T-helper 1 cell treated with Interleukin-12 subunit alpha and Interleukin-12 subunit beta and Interleukin-4 antibody, amounts not matched to agents 30 μg/mL and 1 μg/mL, for 36 hours (primary cell): ENCODE measurements around the gene NELFB.

Source experiments
- H3K27ac Mint-ChIP-seq: one replicate; pipeline ENCODE4 v1.8.0; 2021; ENCODE audit warnings: mild to moderate bottlenecking, mixed read lengths
- H3K27me3 Mint-ChIP-seq: one replicate; pipeline ENCODE4 v1.8.0; 2021; ENCODE audit warnings: low read depth, mixed read lengths
- H3K36me3 Mint-ChIP-seq: one replicate; pipeline ENCODE4 v1.8.0; 2021; ENCODE audit warnings: low read depth, mixed read lengths
- H3K4me1 Mint-ChIP-seq: one replicate; pipeline ENCODE4 v1.8.0; 2021; ENCODE audit warnings: low read depth, mixed read lengths
- H3K4me3 Mint-ChIP-seq: one replicate; pipeline ENCODE4 v1.8.0; 2021; ENCODE audit warnings: mild to moderate bottlenecking, moderate library complexity, mixed read lengths
- H3K9me3 Mint-ChIP-seq: one replicate; pipeline ENCODE4 v1.8.0; 2021; ENCODE audit warnings: mixed read lengths

Gene NELFB

GRCh38 chr9:137245450-137246421, 9.4 kb upstream of the NELFB start:
- Mint-ChIP-seq H3K27ac (no peak overlapping the region), H3K27me3 (no peaks in the 10 kb centered on the region), H3K9me3 (no peaks in the 10 kb centered on the region), H3K36me3 (peaks cover 24% of the 10 kb centered on the region), H3K4me3 (no peak overlapping the region), H3K4me1 (peaks cover 20% of the 10 kb centered on the region)

GRCh38 chr9:137247135-137247915, 7.8 kb upstream of the NELFB start:
- Mint-ChIP-seq H3K9me3 (no peaks in the 10 kb centered on the region), H3K27ac (no peak overlapping the region), H3K36me3 (peaks cover 18% of the 10 kb centered on the region), H3K4me3 (no peak overlapping the region), H3K27me3 (no peaks in the 10 kb centered on the region), H3K4me1 (peaks cover 19% of the 10 kb centered on the region)

DNA sequence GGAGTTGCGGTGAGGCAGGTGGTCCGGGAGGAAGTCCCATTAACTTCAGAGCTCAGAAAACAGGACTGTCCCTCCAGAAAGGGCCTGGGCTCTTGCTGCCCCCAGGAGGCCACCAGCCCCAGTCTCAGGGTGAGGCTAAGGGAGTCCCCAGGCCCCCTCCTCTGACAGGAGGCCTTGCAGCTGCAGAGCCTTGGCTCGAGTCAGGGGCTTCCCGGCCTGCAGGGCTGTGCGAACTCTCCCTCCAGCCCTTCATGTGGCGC, 7.3 kb upstream of the NELFB start:
- no peak overlapping the region for H3K27ac Mint-ChIP-seq
- H3K27me3 Mint-ChIP-seq = no peaks in the 10 kb centered on the region
- H3K4me1 Mint-ChIP-seq = peaks cover 13% of the 10 kb centered on the region
- no peaks in the 10 kb centered on the region for H3K9me3 Mint-ChIP-seq
- peaks cover 12% of the 10 kb centered on the region for H3K36me3 Mint-ChIP-seq
- no peak overlapping the region for H3K4me3 Mint-ChIP-seq

DNA sequence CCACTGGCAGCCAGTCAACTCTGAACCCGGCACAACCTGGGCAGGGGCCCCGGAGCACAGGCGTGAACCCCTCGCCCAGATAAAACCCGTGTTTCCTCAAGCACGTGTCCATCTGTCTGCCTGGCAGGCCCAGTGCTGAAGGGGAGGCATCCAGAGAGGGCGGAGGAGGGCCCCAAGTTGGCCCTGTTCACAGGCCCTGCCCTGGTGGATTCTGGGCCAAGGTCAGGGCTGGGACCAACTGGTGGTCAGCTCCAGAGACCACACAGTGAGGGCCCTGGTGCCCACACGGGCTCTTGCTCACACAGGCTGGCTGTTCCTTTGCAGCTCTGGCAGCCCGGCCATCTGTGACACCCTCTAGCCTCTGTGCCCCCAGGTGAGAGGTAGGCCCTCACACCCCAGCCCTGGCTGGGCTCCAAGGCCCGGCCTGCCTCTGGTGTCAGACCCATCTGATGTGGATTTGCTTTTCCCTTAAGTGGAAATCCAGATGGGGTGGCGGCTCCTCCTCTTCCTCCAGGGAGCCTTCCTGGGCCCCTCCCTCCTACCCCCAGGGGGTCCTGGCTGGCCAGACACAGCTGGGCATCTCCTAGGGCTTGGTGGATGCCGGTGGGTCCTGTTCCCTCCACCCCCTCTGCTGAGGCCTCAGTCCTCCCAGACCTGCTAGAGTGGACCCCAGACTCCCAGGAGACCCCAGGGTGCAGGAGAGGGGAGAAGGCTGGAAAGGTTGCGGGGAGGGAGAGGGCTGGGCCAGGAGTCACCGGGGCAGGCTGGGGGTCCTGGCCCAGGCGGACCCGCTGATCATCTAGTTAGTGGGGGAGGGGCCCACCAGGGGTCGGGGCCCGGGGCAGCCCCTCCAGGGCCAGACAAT, 4.6 kb upstream of the NELFB start:
- Mint-ChIP-seq H3K27ac (no peak overlapping the region), H3K9me3 (no peaks in the 10 kb centered on the region), H3K4me3 (no peak overlapping the region), H3K36me3 (no peaks in the 10 kb centered on the region), H3K4me1 (peaks cover 5% of the 10 kb centered on the region), H3K27me3 (no peaks in the 10 kb centered on the region)

GRCh38 chr9:137251194-137251461, 4.0 kb upstream of the NELFB start, which contains the start of gene STPG3:
Gene STPG3 (plus strand): TSS chr9:137251286. CDS start chr9:137251287, 1 bp downstream.
- peaks cover 5% of the 10 kb centered on the region for H3K4me1 Mint-ChIP-seq
- no peak within 1 kb of the TSS for H3K27ac Mint-ChIP-seq
- no peaks in the 10 kb centered on the region for H3K27me3 Mint-ChIP-seq
- no peak within 1 kb of the TSS for H3K4me3 Mint-ChIP-seq
- H3K9me3 Mint-ChIP-seq = no peaks in the 10 kb centered on the region
- H3K36me3 Mint-ChIP-seq = no peaks in the 10 kb centered on the region

DNA sequence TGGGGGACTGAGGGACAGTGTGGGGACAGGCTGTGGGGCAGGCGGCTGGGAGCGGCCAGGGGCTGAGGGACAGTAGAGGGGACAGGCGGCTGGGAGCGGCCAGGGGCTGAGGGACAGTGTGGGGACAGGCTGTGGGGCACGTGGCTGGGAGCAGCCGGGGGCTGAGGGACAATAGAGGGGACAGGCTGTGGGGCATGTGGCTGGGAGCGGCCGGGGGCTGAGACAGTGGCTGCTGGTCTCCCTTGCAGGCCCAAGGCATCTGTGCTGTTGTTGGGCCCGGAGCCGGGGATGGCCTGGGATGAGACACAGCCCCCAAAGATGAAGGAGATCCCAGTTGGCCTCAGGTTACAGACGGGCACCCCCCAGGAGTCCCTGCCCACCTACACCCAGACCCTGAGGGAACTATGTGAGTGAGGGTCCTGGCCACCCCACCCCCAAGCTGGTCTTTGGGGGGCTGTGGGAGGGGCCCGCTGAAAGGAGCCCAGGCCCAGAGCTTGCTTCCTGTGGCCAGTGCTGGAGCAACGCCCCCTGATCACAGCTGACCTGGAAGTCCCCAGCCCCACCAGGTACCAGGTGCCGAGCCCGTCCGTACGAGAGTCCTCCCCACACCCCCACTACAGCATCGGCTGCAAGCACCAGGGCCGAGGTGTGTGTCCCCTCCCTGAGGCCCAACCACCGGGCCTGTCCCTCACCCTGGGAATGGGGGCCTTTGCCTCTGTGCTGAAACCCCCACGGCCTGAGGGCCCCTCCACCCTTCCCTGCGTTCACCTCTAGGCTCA, 3.4 kb upstream of the NELFB start:
- Mint-ChIP-seq H3K4me1 (peaks cover 9% of the 10 kb centered on the region), H3K4me3 (no peak overlapping the region), H3K9me3 (no peaks in the 10 kb centered on the region), H3K27me3 (no peaks in the 10 kb centered on the region), H3K36me3 (no peaks in the 10 kb centered on the region), H3K27ac (no peak overlapping the region)

GRCh38 chr9:137252555-137253506, 2.3 kb upstream of the NELFB start:
- no peaks in the 10 kb centered on the region for H3K27me3 Mint-ChIP-seq
- H3K4me1 Mint-ChIP-seq = peaks cover 10% of the 10 kb centered on the region
- H3K4me3 Mint-ChIP-seq = no peak overlapping the region

GRCh38 chr9:137253717-137254623, 1.2 kb upstream of the NELFB start:
- H3K36me3 Mint-ChIP-seq = no peaks in the 10 kb centered on the region
- peaks cover 10% of the 10 kb centered on the region for H3K4me1 Mint-ChIP-seq

More at GRCh38 chr9:137252555-137253506, 2.3 kb upstream of the NELFB start:
- Mint-ChIP-seq H3K27ac (no peak overlapping the region), H3K9me3 (no peaks in the 10 kb centered on the region), H3K36me3 (no peaks in the 10 kb centered on the region)

DNA sequence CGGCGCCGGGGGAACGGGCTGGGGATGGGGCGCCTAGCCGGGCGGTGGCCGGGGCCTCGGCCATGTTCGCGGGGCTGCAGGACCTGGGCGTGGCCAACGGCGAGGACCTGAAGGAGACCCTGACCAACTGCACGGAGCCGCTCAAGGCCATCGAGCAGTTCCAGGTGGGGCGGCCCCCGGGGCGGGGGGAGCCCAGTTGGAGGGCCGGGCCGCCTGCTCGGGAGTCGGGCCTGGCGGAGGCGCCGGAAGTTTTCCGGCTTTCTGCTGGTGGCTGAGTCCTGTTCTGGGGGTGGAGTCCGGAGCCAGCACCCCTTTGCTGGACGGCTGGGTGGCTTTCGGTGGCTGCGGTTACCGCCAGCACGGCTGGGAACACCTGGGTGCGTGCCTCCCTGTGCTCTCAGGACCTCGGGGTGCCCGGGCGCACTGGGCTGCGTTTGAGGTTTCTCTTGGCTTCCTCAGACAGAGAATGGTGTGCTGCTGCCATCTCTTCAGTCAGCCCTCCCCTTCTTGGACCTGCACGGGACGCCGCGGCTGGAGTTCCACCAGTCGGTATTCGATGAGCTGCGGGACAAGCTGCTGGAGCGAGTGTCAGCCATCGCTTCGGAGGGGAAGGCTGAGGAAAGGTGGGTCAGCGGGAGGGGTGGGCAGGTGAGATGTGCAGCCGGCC, 454 bp downstream of the NELFB start:
- no peaks in the 10 kb centered on the region for H3K36me3 Mint-ChIP-seq
- H3K4me1 Mint-ChIP-seq = peaks cover 10% of the 10 kb centered on the region
- H3K27me3 Mint-ChIP-seq = no peaks in the 10 kb centered on the region
- H3K27ac Mint-ChIP-seq = peak overlapping the region; percentile 83
- peak overlapping the region; percentile 87 for H3K4me3 Mint-ChIP-seq
- H3K9me3 Mint-ChIP-seq = no peaks in the 10 kb centered on the region

More at GRCh38 chr9:137253717-137254623, 1.2 kb upstream of the NELFB start:
- Mint-ChIP-seq H3K27me3 (no peaks in the 10 kb centered on the region), H3K9me3 (no peaks in the 10 kb centered on the region), H3K27ac (peak overlapping the region; percentile 80), H3K4me3 (peak overlapping the region; percentile 89)

DNA sequence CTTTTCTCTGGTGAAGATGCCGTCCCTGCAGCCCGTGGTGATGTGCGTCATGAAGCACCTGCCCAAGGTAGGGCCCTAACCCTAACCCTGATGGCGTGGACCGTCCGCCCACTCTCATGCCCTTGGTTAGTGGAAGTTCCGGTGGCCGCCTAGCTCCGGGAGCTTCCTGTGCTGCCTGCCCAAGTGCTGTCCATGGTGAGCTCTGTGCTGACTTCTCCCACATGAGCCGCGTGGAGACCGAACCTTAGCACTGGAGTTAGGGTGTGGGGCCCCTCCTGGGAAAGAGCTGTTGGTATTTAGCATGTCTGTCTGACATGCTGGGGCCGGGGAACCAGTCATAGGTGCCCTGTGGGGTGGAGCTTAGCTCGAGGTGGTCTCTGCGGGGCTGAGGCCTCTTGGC, 1.2 kb downstream of the NELFB start:
- H3K27me3 Mint-ChIP-seq = no peaks in the 10 kb centered on the region
- no peaks in the 10 kb centered on the region for H3K9me3 Mint-ChIP-seq
- peaks cover 10% of the 10 kb centered on the region for H3K4me1 Mint-ChIP-seq
- no peak overlapping the region for H3K27ac Mint-ChIP-seq
- peak overlapping the region; percentile 87 for H3K4me3 Mint-ChIP-seq
- H3K36me3 Mint-ChIP-seq = no peaks in the 10 kb centered on the region

GRCh38 chr9:137256856-137257255, 1.7 kb downstream of the NELFB start:
- Mint-ChIP-seq H3K36me3 (no peaks in the 10 kb centered on the region), H3K27ac (peak overlapping the region; percentile 15), H3K9me3 (no peaks in the 10 kb centered on the region), H3K27me3 (no peaks in the 10 kb centered on the region), H3K4me1 (peaks cover 10% of the 10 kb centered on the region), H3K4me3 (peak overlapping the region; percentile 87)
